Natural killer cell treated with Interleukin-12 subunit alpha and Interleukin-12 subunit beta and Interleukin-15 and Interleukin-18, amount 100 ng/mL, for 72 hours (primary cell): Measurements from ENCODE around the gene CCDC146. TPM values are rescaled to one million over a fixed set of nuclear protein-coding genes. Genes with fewer than 3 reads are reported as not detected.
"Not testable (repeated sequence)": the region's sequence is repeated elsewhere in the genome, so short reads cannot be mapped to it uniquely, and the experiment has no call there.

Source experiments
- ATAC-seq, 2 donors: fragments of 150-1000 bp; cut with Tn5 transposase in 1 of 2; sonication (Bioruptor Pico), chemical (Tn5 transposase) in 1 of 2; 2 replicates each; pipeline ENCODE4 v1.10.0; 2021
- DNase-seq: peaks from one replicate; pipeline ENCODE4 v3.0.0; 2022; ENCODE audit warnings: low spot score
- H3K27ac Mint-ChIP-seq, 2 donors: 1 replicate in 1 of 2; 2 replicates in 1 of 2; pipeline ENCODE4 v1.8.0; 2022; ENCODE audit warnings: mixed read lengths in 2 of 2, mild to moderate bottlenecking in 1 of 2, moderate library complexity in 1 of 2
- H3K27me3 Mint-ChIP-seq, 2 donors: 1 replicate in 1 of 2; 2 replicates in 1 of 2; pipeline ENCODE4 v1.8.0; 2022; ENCODE audit warnings: mixed read lengths in 2 of 2
- H3K36me3 Mint-ChIP-seq: one replicate; pipeline ENCODE4 v1.8.0; 2022; ENCODE audit warnings: mixed read lengths
- H3K4me1 Mint-ChIP-seq, 2 donors: 1 replicate in 1 of 2; 2 replicates in 1 of 2; pipeline ENCODE4 v1.8.0; 2022; ENCODE audit warnings: low read depth in 2 of 2, mixed read lengths in 2 of 2, mild to moderate bottlenecking in 1 of 2
- H3K4me3 Mint-ChIP-seq: one replicate; pipeline ENCODE4 v1.8.0; 2022; ENCODE audit warnings: mixed read lengths
- H3K9me3 Mint-ChIP-seq: 2 replicates; pipeline ENCODE4 v1.8.0; 2022; ENCODE audit warnings: mixed read lengths
- total RNA-seq, 2 donors: library from RNA; stranded (reverse); gene quantifications; one replicate each; pipeline ENCODE4 v1.2.3, GENCODE V29; 2022

Gene CCDC146
- total RNA-seq, 2 donors from 2014 or later = 3.2 to 3.4 TPM

GRCh38 chr7:77329466-77330168, 207.2 kb downstream of the CCDC146 start:
- H3K4me1 Mint-ChIP-seq = peaks cover 63 to 70% of the 10 kb centered on the region in 2 donors
- no peak for DNase-seq
- H3K9me3 Mint-ChIP-seq = peaks cover 3% of the 10 kb centered on the region
- peak in 1 of 2 donors; percentile 53 for ATAC-seq
- peak overlapping the region; percentile 78 to 90 for H3K27ac Mint-ChIP-seq
- no peaks in the 10 kb centered on the region for H3K27me3 Mint-ChIP-seq
- H3K4me3 Mint-ChIP-seq = peak overlapping the region; percentile 76
- peaks cover 4% of the 10 kb centered on the region for H3K36me3 Mint-ChIP-seq

DNA sequence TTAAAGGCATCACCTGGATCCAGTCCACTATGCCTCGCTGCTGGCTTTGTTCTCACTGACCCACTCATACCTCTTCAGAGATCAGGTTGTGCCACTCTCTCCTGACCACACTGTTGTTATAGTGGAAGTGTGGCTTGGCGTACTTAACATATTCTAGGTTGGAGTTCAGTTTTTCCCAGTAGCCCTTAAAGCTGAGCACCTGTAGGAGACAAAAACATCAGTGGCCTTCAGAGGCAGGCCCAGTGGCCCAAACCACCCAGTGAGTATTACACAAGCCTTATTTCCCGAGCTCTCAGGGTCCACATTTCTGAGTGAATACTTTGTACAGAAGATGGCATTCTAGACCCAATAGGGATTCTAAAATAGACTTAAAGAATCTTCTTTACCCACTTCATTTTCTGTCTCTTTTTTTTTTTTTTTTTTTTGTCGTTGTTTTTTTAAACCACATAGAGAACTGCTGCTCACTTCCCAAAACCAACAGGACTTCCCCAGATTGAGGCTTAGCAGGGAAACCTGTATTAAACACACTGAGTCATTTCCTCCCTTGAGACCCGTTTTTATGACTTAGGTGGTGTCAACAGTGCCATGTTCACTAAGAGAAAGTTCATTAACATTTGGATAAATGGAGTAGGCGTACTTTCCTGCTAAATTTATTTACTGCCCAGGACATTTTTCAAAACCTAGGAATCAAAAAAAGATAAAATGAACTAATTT, 207.9 kb downstream of the CCDC146 start:
- peaks cover 4% of the 10 kb centered on the region for H3K36me3 Mint-ChIP-seq
- H3K4me1 Mint-ChIP-seq = peaks cover 63 to 70% of the 10 kb centered on the region in 2 donors
- H3K9me3 Mint-ChIP-seq = peaks cover 3% of the 10 kb centered on the region
- H3K27ac Mint-ChIP-seq = peak overlapping the region; percentile 78 to 90
- no peaks in the 10 kb centered on the region for H3K27me3 Mint-ChIP-seq
- H3K4me3 Mint-ChIP-seq = peak overlapping the region; percentile 76
- DNase-seq (no peak), ATAC-seq (peak; percentile 62 to 72)

GRCh38 chr7:77331938-77332695, 209.7 kb downstream of the CCDC146 start:
- Mint-ChIP-seq H3K36me3 (peaks cover 4% of the 10 kb centered on the region), H3K27ac (peak overlapping the region; percentile 78 to 90), H3K27me3 (no peaks in the 10 kb centered on the region), H3K4me1 (peaks cover 54 to 64% of the 10 kb centered on the region in 2 donors), H3K4me3 (peak overlapping the region; percentile 31), H3K9me3 (peaks cover 3% of the 10 kb centered on the region)
- DNase-seq (peak; percentile 77), ATAC-seq (peak; percentile 80 to 89)

- not testable (repeated sequence) for DNase-seq, H3K27me3 Mint-ChIP-seq, H3K36me3 Mint-ChIP-seq, H3K9me3 Mint-ChIP-seq, ATAC-seq, H3K4me3 Mint-ChIP-seq
- H3K27ac Mint-ChIP-seq = peak overlapping the region in 1 of 2 donors; percentile 89
- H3K4me1 Mint-ChIP-seq = peaks cover 45 to 57% of the 10 kb centered on the region in 2 donors
Measured at GRCh38 chr7:77334039-77334438, 211.6 kb downstream of the CCDC146 start.

DNA sequence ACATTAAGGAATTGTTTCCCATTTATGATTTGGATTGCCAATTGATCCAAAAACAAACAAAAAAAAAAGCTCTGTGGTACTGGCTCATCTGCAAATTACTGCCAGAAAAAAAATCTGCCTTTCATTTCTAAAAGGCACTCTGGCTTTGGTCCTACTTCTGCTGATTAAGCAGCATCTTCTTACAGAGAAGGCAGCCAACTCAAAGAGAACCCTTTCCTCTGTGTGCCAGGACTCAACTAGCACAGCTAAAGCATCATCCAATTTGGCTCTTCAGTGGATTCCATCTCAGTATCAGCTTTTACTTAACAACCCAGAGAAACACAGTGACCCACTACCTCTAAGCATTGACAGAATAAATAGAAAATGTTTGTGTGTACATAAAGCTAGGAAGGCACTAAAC, 213.2 kb downstream of the CCDC146 start:
- Mint-ChIP-seq H3K4me1 (peaks cover 35 to 47% of the 10 kb centered on the region in 2 donors), H3K27ac (peak overlapping the region; percentile 46 to 49), H3K27me3 (no peaks in the 10 kb centered on the region), H3K9me3 (peaks cover 3% of the 10 kb centered on the region), H3K4me3 (no peak overlapping the region), H3K36me3 (peaks cover 4% of the 10 kb centered on the region)
- DNase-seq (no peak), ATAC-seq (no peak)

- H3K4me3 Mint-ChIP-seq = no peak overlapping the region
- peaks cover 3% of the 10 kb centered on the region for H3K9me3 Mint-ChIP-seq
- H3K4me1 Mint-ChIP-seq = peaks cover 22 to 37% of the 10 kb centered on the region in 2 donors
- peak overlapping the region in 1 of 2 donors; percentile 74 for H3K27ac Mint-ChIP-seq
- H3K27me3 Mint-ChIP-seq = no peaks in the 10 kb centered on the region
- ATAC-seq (no peak), DNase-seq (no peak)
- H3K36me3 Mint-ChIP-seq = peaks cover 4% of the 10 kb centered on the region
Measured at GRCh38 chr7:77337456-77337990, 215.1 kb downstream of the CCDC146 start.

GRCh38 chr7:77338260-77338659, 215.8 kb downstream of the CCDC146 start:
- no peak for DNase-seq
- Mint-ChIP-seq H3K4me1 (peaks cover 22 to 33% of the 10 kb centered on the region in 2 donors), H3K9me3 (peaks cover 3% of the 10 kb centered on the region), H3K4me3 (peak overlapping the region; percentile 49), H3K27me3 (no peaks in the 10 kb centered on the region), H3K27ac (peak overlapping the region in 1 of 2 donors; percentile 74), H3K36me3 (peaks cover 4% of the 10 kb centered on the region)
- ATAC-seq = no peak

GRCh38 chr7:77338883-77339629, 216.6 kb downstream of the CCDC146 start:
- Mint-ChIP-seq H3K4me3 (peak overlapping the region; percentile 49), H3K4me1 (peaks cover 22 to 27% of the 10 kb centered on the region in 2 donors)
- ATAC-seq = peak in 1 of 2 donors; percentile 61

GRCh38 chr7:77339726-77340125, 217.3 kb downstream of the CCDC146 start:
- ATAC-seq = no peak
- Mint-ChIP-seq H3K27ac (peak overlapping the region in 1 of 2 donors; percentile 74), H3K4me1 (peaks cover 22 to 25% of the 10 kb centered on the region in 2 donors), H3K27me3 (no peaks in the 10 kb centered on the region), H3K36me3 (no peaks in the 10 kb centered on the region), H3K4me3 (no peak overlapping the region), H3K9me3 (no peaks in the 10 kb centered on the region)
- no peak for DNase-seq

More at GRCh38 chr7:77338883-77339629, 216.6 kb downstream of the CCDC146 start:
- Mint-ChIP-seq H3K27me3 (no peaks in the 10 kb centered on the region), H3K9me3 (peaks cover 1% of the 10 kb centered on the region), H3K27ac (peak overlapping the region in 1 of 2 donors; percentile 74), H3K36me3 (peaks cover 2% of the 10 kb centered on the region)
- DNase-seq = no peak

Other genes with a start within 250 kb of the CCDC146 start
- not detected for gene SPDYE17, start 90.3 kb upstream of the CCDC146 start, total RNA-seq
- under 1 TPM in 1 of 2 donors, not detected in 1; 0.45 TPM for gene SPDYE18, start 60.1 kb upstream of the CCDC146 start, total RNA-seq
- 1 to 10 TPM; 1.0 to 1.4 TPM for gene FGL2, start 77.2 kb downstream of the CCDC146 start, total RNA-seq